HepG2 (cell line): ENCODE measurements around the gene CSTB. TPM values are rescaled to one million over a fixed set of nuclear protein-coding genes. Genes with fewer than 3 reads are reported as not detected.

Source experiments
- DNMT3B ChIP-seq: conservative IDR thresholded peaks from 2 replicates; pipeline ENCODE4 v1.6.1; 2016; ENCODE audit warnings: missing biosample characterization, control low read depth
- DPF2 ChIP-seq: sonication (generic); formaldehyde crosslinking; IDR thresholded peaks from 2 replicates; pipeline ENCODE4 v1.4.0; 2020; ENCODE audit warnings: mild to moderate bottlenecking, low read depth, missing genetic modification reagents, borderline replicate concordance
- KDM2A ChIP-seq: sonication (generic); formaldehyde crosslinking; IDR thresholded peaks from 2 replicates; pipeline ENCODE4 v1.4.0; 2020; ENCODE audit warnings: low read depth, missing genetic modification reagents, borderline replicate concordance
- NFKBIZ ChIP-seq: IDR thresholded peaks from 2 replicates; pipeline ENCODE4 v1.6.1; 2018; ENCODE audit warnings: missing genetic modification reagents, missing compliant biosample characterization
- NFRKB ChIP-seq: fragments of 450-650 bp; IDR thresholded peaks from 2 replicates; pipeline ENCODE4 v1.6.1; 2017
- PAX8 ChIP-seq: sonication (generic); formaldehyde crosslinking; IDR thresholded peaks from 2 replicates; pipeline ENCODE4 v1.8.0; 2022; ENCODE audit warnings: mild to moderate bottlenecking, missing genetic modification reagents, borderline replicate concordance
- PHF8 ChIP-seq: sonication (generic); formaldehyde crosslinking; IDR thresholded peaks from 2 replicates; pipeline ENCODE4 v1.5.0; 2020; ENCODE audit warnings: missing genetic modification reagents
- RBM22 ChIP-seq: fragments of 200-400 bp; formaldehyde crosslinking; optimal IDR thresholded peaks from 2 replicates; pipeline ENCODE3; 2017; ENCODE audit warnings: mild to moderate bottlenecking, low read length, moderate library complexity
- SMARCE1 ChIP-seq: fragments of 450-650 bp; IDR thresholded peaks from 2 replicates; pipeline ENCODE4 v1.6.1; 2017; ENCODE audit warnings: borderline replicate concordance
- SOX6 ChIP-seq, 2 experiments: fragments of 450-650 bp in 1 of 2; sonication (generic) in 1 of 2; formaldehyde crosslinking in 1 of 2; IDR thresholded peaks; 2 replicates each; pipeline versions ENCODE4 v1.4.0 to v1.6.1; 2017 to 2020; ENCODE audit warnings: antibody characterized with exemption in 1 of 2, mild to moderate bottlenecking in 1 of 2, missing genetic modification reagents in 1 of 2
- SRSF9 ChIP-seq: fragments of 200-400 bp; formaldehyde crosslinking; IDR thresholded peaks from 2 replicates; pipeline ENCODE4 v1.6.1; 2018; ENCODE audit warnings: borderline replicate concordance, mild to moderate bottlenecking, low read depth, low read length; ENCODE audit not compliant: insufficient read depth, poor library complexity, severe bottlenecking
- STAG1 ChIP-seq: sonication (generic); formaldehyde crosslinking; IDR thresholded peaks from 2 replicates; pipeline ENCODE4 v1.4.0; 2020; ENCODE audit warnings: missing genetic modification reagents
- ZEB1 ChIP-seq: IDR thresholded peaks from 2 replicates; pipeline ENCODE4 v1.6.1; 2012; ENCODE audit warnings: mild to moderate bottlenecking, low read depth, inconsistent platforms; ENCODE audit not compliant: insufficient replicate concordance
- ZKSCAN1 ChIP-seq: fragments of 150-350 bp; IDR thresholded peaks from 2 replicates; pipeline ENCODE4 v1.6.1; 2014; ENCODE audit warnings: low read length
- ZNF20 ChIP-seq: sonication (generic); formaldehyde crosslinking; IDR thresholded peaks from 2 replicates; pipeline ENCODE4 v1.4.0; 2020; ENCODE audit warnings: mild to moderate bottlenecking, moderate library complexity, missing genetic modification reagents
- ZNF264 ChIP-seq: sonication (generic); formaldehyde crosslinking; IDR thresholded peaks from 2 replicates; pipeline ENCODE4 v1.4.0; 2020; ENCODE audit warnings: missing genetic modification reagents
- ZNF326 ChIP-seq: sonication (generic); formaldehyde crosslinking; IDR thresholded peaks from 2 replicates; pipeline ENCODE4 v1.4.0; 2020; ENCODE audit warnings: missing genetic modification reagents, borderline replicate concordance
- ZNF446 ChIP-seq: sonication (generic); formaldehyde crosslinking; IDR thresholded peaks from 2 replicates; pipeline ENCODE4 v1.5.0; 2020; ENCODE audit warnings: mild to moderate bottlenecking, missing genetic modification reagents
- ZNF605 ChIP-seq: sonication (generic); formaldehyde crosslinking; IDR thresholded peaks from 2 replicates; pipeline ENCODE4 v1.8.0; 2022; ENCODE audit warnings: mild to moderate bottlenecking, missing genetic modification reagents
- ZNF652 ChIP-seq: IDR thresholded peaks from 2 replicates; pipeline ENCODE4 v1.6.1; 2016; ENCODE audit warnings: low read depth, borderline replicate concordance
- polyA plus RNA-seq, 8 experiments: library from polyadenylated mRNA; depleted of rRNA in 3 of 8; stranded (reverse) in 7 of 8; unstranded in 1 of 8; fragments of >200 nt; fragmentation: Illumina TruSeq in 4 of 8; extraction: Trizol in 4 of 8; gene quantifications; 2 replicates each; pipeline versions ENCODE4 v1.2.1 to v1.2.3, GENCODE V29; 2011 to 2016; ENCODE audit warnings: low read depth in 4 of 8, missing spikeins in 1 of 8, mixed read lengths in 1 of 8; ENCODE audit not compliant: insufficient read depth in 1 of 8
- total RNA-seq, 5 experiments: library from RNA; depleted of rRNA; stranded (reverse); fragments of >200 nt; fragmentation: Illumina TruSeq; extraction: Trizol; gene quantifications; 2 replicates each; pipeline ENCODE4 v1.2.3, GENCODE V29; 2016; ENCODE audit warnings: low read depth in 1 of 5
- TF ChIP-seq, protein P1 (sequence below): sonication (generic); formaldehyde crosslinking; IDR thresholded peaks from 2 replicates; pipeline ENCODE4 v1.5.0; 2020; ENCODE audit warnings: mild to moderate bottlenecking, low read depth, missing genetic modification reagents, borderline replicate concordance
- TF ChIP-seq, protein P2 (sequence below): sonication (generic); formaldehyde crosslinking; IDR thresholded peaks from 2 replicates; pipeline ENCODE4 v1.5.0; 2020; ENCODE audit warnings: missing genetic modification reagents
- TF ChIP-seq, protein P3 (sequence below): sonication (generic); formaldehyde crosslinking; IDR thresholded peaks from 2 replicates; pipeline ENCODE4 v1.4.0; 2020; ENCODE audit warnings: mild to moderate bottlenecking, missing genetic modification reagents

The CSTB gene
- total and polyA plus RNA-seq, 2 of the 13 experiments (the other 11 are each of a cell fraction or from before 2014, with no cell fraction given), result 11.7 to 94.1 TPM

DNA sequence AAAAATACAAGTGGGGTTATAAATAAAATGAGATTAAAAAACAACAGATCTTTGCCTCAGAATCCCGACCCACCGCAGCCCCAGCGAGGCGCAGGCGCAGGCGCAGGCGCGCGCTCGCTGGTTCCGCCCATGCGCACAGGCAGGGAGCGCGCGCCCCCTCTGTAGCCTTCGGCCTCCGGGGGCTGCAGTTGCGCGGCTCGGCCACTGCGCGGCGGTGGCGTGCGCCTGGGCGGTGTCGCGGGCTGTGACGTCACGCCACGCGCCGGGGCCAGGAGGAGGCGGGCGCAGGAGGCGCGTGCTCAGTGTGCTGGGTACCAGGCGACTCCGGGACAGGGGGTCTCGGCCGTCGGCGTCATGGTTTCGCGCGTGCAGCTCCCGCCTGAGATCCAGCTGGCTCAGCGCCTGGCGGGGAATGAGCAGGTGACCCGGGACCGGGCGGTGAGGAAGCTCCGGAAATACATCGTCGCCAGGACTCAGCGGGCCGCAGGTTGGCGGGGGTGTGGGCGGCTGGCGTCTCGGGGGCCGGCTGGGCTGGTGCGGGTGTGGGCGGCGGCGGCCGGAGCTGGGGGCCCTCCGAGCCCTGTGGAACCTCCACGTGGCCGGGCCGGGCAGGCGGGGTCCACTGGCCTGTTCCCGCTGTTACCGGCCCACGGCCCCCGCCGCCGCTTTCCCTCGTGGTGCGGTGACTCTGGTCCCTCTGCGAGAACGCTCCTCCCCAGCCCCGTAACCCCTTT lies 13.3 kb upstream of the CSTB start, which contains the start of gene RRP1 (continued):
- TF ChIP-seq, protein P1, sequence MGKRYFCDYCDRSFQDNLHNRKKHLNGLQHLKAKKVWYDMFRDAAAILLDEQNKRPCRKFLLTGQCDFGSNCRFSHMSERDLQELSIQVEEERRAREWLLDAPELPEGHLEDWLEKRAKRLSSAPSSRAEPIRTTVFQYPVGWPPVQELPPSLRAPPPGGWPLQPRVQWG, result no peak
- TF ChIP-seq SRSF9, result no peak
- no peak for TF ChIP-seq ZNF264 (CRISPR knock-in tag)
- TF ChIP-seq ZNF652 (CRISPR knock-in tag), result no peak
- TF ChIP-seq, protein P2, sequence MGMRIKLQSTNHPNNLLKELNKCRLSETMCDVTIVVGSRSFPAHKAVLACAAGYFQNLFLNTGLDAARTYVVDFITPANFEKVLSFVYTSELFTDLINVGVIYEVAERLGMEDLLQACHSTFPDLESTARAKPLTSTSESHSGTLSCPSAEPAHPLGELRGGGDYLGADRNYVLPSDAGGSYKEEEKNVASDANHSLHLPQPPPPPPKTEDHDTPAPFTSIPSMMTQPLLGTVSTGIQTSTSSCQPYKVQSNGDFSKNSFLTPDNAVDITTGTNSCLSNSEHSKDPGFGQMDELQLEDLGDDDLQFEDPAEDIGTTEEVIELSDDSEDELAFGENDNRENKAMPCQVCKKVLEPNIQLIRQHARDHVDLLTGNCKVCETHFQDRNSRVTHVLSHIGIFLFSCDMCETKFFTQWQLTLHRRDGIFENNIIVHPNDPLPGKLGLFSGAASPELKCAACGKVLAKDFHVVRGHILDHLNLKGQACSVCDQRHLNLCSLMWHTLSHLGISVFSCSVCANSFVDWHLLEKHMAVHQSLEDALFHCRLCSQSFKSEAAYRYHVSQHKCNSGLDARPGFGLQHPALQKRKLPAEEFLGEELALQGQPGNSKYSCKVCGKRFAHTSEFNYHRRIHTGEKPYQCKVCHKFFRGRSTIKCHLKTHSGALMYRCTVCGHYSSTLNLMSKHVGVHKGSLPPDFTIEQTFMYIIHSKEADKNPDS, result no peak
- no peak for TF ChIP-seq NFRKB
- TF ChIP-seq KDM2A, result peak; percentile 64
- TF ChIP-seq ZNF446 (CRISPR knock-in tag), result no peak; the same call in 1 of the 2 replicates
- TF ChIP-seq ZNF605 (CRISPR knock-in tag), result no peak
- no peak for TF ChIP-seq ZEB1
- no peak for TF ChIP-seq ZNF20 (CRISPR knock-in tag)
- TF ChIP-seq ZNF326 (CRISPR knock-in tag), result no peak
- no peak for TF ChIP-seq SMARCE1
- no peak for TF ChIP-seq RBM22
- no peak for TF ChIP-seq DPF2
- peak; percentile 90 for TF ChIP-seq PHF8 (CRISPR knock-in tag)
- TF ChIP-seq NFKBIZ (CRISPR knock-in tag), result peak; percentile 68; the same call in 1 of the 2 replicates
- TF ChIP-seq SOX6 (IDR thresholded peaks at IDR 0.05), result no peak
- TF ChIP-seq SOX6 (CRISPR knock-in tag; IDR thresholded peaks at IDR 0.05), result no peak
- TF ChIP-seq ZKSCAN1, result 0 out of 2 replicates have a peak, but pooled peaks have one; percentile 53
- TF ChIP-seq STAG1, result peak; percentile 33; the same call in 1 of the 2 replicates
- TF ChIP-seq DNMT3B (CRISPR knock-in tag), result no peak
- TF ChIP-seq PAX8 (CRISPR knock-in tag), result 0 out of 2 replicates have a peak, but pooled peaks have one; percentile 32
- TF ChIP-seq, protein P3, sequence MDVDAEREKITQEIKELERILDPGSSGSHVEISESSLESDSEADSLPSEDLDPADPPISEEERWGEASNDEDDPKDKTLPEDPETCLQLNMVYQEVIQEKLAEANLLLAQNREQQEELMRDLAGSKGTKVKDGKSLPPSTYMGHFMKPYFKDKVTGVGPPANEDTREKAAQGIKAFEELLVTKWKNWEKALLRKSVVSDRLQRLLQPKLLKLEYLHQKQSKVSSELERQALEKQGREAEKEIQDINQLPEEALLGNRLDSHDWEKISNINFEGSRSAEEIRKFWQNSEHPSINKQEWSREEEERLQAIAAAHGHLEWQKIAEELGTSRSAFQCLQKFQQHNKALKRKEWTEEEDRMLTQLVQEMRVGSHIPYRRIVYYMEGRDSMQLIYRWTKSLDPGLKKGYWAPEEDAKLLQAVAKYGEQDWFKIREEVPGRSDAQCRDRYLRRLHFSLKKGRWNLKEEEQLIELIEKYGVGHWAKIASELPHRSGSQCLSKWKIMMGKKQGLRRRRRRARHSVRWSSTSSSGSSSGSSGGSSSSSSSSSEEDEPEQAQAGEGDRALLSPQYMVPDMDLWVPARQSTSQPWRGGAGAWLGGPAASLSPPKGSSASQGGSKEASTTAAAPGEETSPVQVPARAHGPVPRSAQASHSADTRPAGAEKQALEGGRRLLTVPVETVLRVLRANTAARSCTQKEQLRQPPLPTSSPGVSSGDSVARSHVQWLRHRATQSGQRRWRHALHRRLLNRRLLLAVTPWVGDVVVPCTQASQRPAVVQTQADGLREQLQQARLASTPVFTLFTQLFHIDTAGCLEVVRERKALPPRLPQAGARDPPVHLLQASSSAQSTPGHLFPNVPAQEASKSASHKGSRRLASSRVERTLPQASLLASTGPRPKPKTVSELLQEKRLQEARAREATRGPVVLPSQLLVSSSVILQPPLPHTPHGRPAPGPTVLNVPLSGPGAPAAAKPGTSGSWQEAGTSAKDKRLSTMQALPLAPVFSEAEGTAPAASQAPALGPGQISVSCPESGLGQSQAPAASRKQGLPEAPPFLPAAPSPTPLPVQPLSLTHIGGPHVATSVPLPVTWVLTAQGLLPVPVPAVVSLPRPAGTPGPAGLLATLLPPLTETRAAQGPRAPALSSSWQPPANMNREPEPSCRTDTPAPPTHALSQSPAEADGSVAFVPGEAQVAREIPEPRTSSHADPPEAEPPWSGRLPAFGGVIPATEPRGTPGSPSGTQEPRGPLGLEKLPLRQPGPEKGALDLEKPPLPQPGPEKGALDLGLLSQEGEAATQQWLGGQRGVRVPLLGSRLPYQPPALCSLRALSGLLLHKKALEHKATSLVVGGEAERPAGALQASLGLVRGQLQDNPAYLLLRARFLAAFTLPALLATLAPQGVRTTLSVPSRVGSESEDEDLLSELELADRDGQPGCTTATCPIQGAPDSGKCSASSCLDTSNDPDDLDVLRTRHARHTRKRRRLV (CRISPR knock-in tag), result no peak
